ENCODE data around the gene USP11.

Gene USP11

DNA sequence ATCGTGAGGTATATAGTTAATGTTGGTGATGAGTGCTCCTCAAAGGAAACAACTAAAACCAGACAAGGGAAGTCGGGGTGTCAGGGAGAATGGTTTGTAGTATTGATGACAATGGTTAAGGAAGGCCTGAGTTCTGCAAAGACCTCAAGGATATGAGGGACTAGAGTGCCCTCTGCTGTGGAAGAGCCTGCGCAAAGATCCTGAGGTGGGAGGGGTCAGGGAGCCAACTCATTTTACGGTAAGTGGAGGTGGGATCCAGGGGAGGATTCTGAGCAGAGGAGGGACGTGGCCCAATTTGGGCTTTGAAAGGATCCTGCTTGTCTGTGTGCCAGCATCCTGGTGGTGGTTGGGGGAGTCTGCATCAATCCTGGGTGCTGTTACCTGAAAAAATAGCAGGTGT is 27.8 kb upstream of the USP11 start:
- no peak for DNase-seq

DNA sequence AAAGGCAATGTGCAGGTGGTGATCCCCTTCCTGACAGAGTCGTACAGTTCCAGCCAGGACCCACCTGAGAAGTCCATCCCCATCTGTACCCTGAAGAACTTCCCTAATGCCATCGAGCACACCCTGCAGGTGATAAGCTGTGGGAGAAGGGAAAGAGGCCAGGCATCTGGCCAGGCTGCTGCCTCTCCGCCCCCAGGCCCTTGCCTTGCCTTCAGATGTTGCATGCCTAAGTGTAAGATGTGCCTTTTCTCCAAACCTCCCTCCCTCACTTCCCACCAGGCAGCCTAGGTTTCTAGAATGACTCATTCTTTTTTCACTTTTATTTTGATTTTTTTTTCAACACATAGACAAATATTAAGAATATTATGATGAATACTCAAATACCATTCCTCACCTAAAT is 26.5 kb upstream of the USP11 start:
- no peak for DNase-seq

DNA sequence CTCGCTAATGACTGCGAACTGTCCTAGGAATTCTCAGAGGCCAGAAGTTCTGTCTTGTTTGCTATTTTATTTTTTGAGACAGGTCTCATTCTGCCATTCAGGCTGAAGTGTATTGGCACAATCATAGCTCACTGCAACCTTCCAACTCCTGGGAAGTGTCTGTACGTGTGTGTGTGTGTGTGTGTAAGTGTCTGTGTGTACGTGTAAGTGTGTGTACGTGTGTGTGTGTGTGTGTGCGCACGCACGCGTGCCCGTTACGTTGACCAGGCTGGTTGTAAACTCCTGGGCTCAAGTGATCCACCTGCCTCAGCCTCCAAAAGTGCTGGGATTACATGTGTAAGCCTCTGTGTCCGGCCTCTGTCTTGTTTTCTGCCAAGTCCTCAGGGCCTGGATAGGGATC is 24.7 kb upstream of the USP11 start:
- DNase-seq = no peak

DNA sequence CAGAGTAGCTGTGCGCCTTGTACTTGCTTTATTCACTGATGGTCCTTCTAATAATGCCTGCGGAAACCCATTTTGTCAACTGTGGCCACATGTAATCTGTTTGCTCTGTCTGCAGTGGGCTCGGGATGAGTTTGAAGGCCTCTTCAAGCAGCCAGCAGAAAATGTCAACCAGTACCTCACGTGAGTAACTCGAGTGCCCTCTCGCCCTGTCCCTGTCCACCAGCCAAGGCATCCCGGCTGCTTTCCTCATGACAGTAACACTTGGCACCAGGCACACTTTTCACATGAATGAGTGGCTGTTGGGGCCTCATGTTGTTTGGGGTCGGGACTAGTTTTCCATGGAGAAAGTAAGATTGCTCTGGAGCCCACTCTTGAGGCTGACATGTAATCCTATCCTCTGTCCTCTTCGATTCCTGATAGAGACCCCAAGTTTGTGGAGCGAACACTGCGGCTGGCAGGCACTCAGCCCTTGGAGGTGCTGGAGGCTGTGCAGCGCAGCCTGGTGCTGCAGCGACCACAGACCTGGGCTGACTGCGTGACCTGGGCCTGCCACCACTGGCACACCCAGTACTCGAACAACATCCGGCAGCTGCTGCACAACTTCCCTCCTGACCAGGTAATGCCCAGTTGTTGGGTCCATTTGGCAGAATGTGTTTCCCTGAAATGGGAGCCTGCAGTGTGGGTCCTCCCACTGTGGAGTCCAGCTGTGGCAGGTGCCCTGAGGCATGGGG is 23.1 kb upstream of the USP11 start:
- DNase-seq = no peak

DNA sequence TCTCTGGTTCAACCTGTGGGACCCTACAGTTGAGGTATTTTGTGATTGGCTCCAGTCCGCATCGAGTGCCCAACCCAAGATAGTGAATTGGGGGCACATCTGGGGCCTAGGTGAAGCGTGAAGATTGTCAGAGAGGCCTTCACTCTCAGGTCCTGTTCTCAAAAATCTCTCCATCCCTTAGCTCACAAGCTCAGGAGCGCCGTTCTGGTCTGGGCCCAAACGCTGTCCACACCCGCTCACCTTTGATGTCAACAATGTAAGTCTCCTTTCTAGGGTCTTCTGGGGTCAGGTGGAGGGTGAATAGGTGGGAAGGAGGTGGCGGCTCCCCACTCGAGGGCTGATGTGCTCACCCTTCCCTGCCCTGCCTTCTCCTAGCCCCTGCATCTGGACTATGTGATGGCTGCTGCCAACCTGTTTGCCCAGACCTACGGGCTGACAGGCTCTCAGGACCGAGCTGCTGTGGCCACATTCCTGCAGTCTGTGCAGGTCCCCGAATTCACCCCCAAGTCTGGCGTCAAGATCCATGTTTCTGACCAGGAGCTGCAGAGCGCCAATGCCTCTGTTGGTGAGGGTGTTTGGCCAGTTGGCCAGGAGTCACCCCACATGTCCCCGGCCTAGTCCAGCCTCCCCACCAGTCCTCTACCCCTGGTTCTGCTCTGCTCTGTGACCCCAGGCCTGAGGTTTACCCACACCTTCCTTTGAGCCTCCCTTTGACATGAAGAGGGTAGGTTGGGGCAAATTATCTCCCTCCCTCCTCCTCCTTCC is 22.0 kb upstream of the USP11 start:
- no peak for DNase-seq

DNA sequence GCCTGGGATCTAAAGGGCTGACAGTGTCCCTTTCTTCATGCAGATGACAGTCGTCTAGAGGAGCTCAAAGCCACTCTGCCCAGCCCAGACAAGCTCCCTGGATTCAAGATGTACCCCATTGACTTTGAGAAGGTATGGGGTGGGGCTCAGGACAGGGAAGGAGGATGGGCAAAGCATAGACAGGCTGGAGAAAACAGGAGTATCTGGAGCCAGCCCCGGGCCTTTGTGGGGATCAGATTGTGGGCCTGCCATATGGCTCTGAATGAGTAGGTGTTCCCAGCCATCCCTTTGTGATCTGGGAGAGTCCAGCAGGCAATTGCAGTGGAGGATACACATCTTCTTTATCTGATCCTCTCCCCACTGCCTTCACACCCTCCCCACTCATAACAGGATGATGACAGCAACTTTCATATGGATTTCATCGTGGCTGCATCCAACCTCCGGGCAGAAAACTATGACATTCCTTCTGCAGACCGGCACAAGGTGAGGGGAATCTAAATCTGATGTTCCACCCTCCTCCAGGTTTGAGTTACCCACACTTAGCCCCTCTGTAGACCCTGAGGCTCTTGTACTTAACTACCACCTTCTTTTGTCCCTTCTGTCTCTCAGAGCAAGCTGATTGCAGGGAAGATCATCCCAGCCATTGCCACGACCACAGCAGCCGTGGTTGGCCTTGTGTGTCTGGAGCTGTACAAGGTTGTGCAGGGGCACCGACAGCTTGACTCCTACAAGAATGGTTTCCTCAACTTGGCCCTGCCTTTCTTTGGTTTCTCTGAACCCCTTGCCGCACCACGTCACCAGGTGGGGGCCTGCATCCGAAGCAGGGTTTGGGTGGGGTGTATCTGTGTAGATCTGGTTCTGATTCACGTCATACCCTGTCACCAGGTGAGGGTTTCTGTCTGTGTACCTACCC is 20.2 kb upstream of the USP11 start:
- DNase-seq = no peak

DNA sequence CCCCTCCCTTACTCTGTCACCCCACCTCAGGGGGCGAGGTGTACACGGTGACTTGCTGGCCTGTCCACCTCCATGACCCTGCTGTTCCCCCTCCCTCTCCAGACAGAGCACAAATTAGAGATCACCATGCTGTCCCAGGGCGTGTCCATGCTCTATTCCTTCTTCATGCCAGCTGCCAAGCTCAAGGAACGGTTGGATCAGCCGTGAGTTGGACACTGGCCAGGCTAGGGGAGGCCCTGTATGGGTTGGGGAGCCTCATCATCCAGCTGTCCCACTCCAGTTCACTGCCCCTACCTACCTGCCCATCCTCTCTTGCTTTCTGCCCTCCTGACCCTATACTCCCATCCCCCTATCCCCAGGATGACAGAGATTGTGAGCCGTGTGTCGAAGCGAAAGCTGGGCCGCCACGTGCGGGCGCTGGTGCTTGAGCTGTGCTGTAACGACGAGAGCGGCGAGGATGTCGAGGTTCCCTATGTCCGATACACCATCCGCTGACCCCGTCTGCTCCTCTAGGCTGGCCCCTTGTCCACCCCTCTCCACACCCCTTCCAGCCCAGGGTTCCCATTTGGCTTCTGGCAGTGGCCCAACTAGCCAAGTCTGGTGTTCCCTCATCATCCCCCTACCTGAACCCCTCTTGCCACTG is 18.3 kb upstream of the USP11 start:
- DNase-seq = no peak

DNA sequence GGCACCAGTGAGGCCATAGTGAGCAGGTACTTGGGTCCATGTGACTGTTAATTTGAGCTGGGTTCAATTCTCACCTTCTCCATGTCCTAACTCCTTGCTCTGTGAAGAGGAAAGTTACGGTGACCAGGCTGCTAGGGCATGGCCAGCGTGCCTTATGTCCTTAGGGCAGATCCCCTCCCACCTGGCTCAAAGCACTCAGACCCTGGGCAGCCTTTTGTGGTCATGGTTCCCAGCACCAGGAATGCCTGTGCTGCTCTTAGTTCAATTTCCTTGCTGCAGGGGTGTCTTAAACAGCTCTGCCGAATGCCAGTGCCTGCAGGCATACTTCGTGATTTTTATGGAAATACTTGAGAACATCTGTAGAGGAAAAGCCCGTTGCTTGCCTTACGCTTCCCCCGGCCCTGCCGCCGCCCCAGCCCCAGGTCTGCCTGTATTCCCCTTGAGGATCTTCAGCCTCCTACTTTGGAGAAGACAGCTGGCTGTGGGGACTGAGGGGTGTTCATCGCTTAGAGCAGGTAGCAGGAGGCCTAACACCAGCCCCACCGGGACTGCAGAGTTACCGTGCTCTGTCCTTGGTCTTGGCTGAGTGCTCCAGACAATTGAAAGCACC is 17.4 kb upstream of the USP11 start:
- no peak for DNase-seq

DNA sequence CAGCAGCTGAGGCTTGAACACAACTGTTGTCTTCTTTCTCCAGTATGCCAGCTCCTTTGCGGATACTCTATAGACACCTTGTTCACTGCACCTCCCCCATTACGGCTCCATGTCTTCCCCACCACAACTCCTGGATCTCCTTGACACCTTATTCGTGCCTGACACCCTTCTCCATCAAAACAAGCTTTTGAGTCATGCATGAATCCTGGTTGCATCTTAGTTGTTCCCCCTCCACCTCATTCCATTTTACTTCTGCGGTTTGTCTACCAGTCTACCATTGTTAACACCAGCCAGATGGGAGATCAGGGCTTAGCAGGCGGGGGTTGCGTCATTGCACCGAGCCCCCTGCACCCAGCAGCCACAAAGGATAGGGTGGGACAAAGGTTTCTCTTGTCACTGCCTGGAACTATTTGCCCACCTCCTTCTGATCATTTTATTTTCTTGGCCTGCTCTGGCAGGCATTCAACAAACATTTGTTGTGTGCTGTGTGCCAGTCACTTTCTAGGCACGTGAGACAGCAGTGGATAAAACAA is 16.4 kb upstream of the USP11 start:
- DNase-seq = no peak

DNA sequence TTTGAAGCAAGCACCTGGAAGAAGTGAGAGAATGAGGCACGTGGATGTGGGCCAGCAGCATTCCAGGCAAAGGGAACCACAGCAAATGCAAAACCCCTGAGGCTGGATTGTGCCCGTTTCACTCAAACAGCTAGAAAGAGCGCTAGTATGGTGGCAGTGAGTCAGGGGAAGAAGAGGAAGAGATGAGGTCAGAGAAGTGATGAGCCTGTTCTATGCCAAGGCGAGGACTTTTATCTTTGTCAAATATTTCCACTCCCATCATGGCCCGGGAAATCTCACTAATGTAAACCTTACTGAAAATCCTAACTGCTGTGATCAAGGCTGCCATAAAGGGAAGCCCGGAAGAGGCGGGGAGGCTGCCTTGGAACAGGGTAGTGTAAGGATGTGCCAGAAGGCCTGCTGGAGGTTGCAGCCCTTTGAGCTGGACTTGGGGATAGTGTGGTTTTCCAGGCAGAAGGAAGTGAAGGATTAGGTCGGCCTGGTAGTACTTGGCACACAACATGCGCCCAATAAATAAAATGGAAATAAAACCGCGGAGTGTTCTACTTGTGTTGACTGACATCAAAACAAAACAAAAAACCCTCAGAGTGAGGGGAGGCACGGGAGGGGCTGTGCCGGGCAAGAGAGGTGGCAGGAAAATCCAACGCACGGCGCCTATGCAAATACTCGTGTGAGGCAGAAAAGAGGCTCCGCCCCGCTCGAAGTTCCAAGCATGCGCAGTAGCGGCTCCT is 15.5 kb upstream of the USP11 start:
- no peak for DNase-seq

DNA sequence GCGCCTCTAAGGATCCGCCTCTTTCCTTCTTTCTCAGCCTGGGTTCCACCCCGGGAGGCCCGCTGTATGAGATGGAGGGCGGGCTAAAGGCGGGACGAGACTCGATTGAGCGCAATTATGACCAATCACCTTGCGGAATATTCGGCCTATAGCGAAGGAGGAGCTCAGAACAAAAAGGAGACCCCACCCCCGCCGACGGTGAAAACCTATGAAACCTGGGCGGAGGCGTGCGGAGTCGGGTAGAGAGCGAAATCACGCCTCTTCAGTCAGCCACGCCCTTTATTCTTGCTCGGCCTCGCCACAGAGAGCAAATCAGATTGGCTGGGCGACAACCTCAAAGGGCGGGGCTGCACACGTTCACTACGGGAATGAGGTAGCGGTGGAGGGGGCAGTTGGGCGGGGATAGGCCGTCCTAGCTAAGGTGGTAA is 14.9 kb upstream of the USP11 start:
- peak; percentile 89 for DNase-seq

DNA sequence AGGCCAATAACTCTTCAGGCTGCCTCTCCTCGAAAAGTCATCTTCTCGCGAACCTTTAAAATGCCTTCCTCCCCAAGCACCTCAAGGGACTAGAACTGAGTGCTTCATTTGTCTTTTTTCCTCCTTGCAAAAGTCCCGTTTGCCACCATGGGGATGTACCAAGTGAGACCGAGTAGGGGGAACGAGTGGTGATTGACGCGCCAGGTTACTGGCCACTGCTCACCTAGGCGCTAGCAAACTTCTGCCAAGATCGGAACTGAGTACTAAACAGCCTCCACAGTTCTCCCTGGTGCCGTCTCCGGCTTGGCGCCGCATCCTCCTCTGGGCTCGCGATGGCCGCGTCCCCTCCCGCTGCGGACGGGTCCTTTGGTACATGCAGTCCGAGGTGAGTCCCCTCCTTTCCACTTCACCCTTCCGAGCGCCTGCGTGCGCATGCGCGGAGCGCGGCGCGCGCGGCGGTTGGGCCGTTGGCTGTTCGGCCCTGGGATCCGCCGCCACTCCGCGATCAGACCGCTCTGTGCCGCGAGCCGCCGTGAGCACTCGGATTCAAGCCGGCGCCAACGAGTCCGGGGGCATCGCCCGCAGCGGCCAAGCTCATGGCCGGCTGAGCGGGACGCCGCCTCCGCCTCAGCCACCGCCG is 14.4 kb upstream of the USP11 start, which contains the start of gene CDK16:
Gene CDK16, plus strand, starts transcription at position 402 of the 640 bp plus-strand sequence. CDS start 4,877 bp downstream, outside the sequence.
- peak; percentile 50 for DNase-seq

DNA sequence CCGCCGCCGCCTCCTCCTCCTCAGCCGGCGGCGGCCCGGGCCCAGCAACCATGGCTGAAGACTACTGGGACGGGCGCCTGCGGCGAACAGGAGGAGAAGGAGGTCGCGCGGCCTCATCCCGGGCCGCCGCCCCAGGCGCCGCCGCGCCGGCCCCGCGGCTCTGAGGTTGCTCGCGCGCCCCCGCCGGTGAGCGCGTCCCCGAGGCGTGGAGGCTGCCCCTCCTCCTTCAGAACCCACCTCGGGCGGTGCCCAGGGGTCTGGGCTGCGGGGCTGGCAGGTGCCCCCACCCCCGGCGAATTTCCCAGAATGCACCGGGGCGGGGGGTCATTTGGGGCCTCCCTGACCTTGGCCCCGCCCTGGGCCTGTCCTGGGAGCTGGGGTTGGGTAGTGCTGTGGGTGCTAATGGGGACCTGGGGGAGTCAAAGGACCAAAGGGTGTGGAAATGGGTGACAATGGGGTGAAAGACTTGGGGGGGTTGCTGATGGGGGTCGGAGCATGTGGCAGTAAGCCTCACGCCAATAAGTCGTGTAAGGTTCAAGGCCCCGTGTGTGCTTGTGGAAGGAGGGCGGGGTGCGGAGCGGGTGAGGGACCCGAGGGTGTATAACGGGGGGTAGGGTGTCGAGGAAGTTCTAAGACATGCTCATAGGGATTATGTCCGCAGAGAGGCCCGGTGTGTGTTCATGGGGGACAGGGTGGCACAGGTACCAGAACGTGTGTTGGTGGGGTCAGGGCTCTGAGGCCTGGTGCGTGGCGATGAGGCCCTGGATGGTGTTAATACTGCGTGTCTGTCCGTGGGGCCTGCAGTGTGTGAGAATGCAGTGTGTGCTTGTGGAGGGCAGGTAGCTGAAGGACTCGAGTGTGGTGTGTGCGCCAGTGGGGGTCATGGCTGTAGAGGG is 13.6 kb upstream of the USP11 start:
- DNase-seq = no peak

DNA sequence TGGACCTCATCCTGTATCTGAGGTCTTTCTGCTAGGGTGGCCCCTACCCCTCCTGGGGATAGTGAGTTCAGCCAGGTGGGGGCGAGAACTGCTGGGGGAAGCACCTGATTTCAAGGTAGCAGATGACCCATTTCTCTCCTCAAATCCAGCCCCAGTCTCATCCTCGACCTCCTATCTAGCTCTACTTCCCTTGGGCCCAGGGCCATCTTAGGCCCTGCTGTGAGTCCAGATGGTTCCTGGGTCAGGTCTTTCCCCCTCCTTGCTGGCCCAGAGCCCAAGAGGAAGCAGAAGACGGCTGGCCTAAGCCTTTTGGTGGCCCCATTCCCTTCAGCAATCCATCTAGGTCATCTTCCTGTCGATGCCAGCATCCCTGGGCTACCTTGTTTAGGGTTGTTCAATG is 11.1 kb upstream of the USP11 start:
- DNase-seq = no peak

DNA sequence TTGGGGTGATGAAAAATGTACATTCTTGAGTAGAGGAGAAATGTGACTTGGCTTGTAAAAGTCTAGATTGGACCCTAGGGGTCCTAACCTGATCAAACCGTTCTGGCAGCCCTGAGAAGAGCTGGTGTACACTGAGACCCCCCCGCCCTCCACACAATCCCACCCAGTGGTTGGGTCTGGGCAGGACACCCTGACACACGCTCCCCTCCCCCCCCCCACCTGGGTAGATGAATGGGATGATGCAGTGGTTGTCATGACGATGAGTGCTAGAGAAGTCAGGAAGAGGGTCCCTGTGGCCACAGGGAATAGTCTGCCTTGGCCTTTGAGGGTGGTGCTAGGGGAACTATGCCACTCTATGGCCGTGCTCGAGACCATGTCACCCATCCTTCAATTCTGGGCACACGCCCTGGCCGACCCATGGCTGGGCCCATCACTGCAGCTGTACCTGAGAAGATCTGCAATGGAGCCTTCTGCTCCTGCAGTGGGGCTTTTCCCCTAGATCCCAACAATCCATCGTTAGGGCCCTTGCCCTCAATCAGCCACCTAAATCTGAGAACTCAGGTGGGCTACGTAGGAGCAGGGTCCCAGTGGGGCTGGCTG is 10.0 kb upstream of the USP11 start:
- no peak for DNase-seq

DNA sequence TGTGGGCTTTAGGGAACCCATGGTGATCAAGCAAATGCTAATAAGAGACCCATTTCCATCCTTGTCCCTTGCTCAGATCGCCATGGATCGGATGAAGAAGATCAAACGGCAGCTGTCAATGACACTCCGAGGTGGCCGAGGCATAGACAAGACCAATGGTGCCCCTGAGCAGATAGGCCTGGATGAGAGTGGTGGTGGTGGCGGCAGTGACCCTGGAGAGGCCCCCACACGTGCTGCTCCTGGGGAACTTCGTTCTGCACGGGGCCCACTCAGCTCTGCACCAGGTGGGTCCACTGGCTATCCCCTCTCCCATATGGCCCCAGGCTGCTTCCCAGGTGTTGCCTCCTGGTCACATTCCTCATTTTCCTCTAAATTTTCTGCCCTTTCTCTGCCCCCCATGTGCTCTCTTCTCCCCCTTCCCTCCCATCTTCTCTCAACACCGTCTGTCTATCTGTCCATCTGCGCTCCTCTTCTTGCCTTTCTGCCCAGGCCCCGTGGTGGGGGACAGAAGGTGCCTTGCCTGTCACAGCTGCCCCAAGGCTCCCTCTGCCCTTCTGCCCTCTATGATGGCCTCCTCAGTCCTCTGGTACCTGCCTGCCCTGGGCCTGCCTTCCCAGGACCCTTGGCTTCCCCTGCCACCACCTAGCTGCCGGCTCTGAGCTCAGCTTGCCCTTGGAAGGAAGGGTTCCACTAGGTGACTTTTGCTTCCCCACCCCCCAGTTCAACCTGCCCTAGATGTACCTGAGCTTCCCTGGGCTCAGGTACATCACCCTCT is 9.1 kb upstream of the USP11 start:
- no peak for DNase-seq

DNA sequence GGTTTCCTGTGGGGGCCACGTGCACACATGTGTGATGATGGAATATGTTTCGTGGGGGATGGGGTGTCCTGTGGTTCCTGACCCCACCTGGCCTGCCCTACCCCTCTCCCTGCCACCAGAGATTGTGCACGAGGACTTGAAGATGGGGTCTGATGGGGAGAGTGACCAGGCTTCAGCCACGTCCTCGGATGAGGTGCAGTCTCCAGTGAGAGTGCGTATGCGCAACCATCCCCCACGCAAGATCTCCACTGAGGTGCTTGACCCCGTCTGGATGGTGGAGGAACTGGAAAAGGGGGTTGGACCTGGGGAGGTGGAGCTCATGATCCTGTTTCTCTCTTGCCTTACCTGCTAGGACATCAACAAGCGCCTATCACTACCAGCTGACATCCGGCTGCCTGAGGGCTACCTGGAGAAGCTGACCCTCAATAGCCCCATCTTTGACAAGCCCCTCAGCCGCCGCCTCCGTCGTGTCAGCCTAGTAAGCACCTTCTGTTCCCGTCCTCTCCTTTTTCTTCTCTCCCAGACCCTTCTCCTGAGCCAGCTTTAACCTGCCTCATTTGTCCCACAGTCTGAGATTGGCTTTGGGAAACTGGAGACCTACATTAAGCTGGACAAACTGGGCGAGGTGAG is 8.4 kb upstream of the USP11 start:
- no peak for DNase-seq

DNA sequence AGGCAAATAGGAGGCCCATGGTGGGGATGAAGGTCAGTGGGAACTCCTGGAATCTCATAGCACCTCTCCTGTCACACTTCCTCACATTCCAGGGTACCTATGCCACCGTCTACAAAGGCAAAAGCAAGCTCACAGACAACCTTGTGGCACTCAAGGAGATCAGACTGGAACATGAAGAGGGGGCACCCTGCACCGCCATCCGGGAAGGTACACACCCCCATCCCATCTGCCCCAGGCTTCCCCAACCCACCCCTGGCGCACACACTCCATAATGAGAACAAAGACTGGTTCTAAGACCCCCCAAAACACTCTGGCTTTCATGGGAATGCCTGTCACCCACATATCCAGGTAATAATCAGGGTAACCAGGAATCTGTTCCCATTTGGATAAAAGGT is 7.9 kb upstream of the USP11 start:
- DNase-seq = no peak

Measured in T1000 (cell line).